Skin epidermis (tissue), 12 donors: ENCODE data around the gene TSPAN11.
"Not testable (repeated sequence)": the region's sequence is repeated elsewhere in the genome, so short reads cannot be mapped to it uniquely, and the experiment has no call there.

Source experiments
- H3K27ac ChIP-seq, 21 experiments: fragments of 200-600 bp; sonication (generic) in 11 of 21; one replicate each; pipeline ENCODE4 v1.5.0; 2020; ENCODE audit warnings: mild to moderate bottlenecking in 3 of 21, inconsistent platforms in 2 of 21, moderate library complexity in 2 of 21
- H3K4me3 ChIP-seq, 7 experiments: fragments of 200-600 bp; sonication (generic) in 2 of 7; one replicate each; pipeline ENCODE4 v1.5.0; 2020; ENCODE audit warnings: inconsistent platforms in 2 of 7, mild to moderate bottlenecking in 2 of 7, moderate library complexity in 1 of 7

The TSPAN11 gene

DNA sequence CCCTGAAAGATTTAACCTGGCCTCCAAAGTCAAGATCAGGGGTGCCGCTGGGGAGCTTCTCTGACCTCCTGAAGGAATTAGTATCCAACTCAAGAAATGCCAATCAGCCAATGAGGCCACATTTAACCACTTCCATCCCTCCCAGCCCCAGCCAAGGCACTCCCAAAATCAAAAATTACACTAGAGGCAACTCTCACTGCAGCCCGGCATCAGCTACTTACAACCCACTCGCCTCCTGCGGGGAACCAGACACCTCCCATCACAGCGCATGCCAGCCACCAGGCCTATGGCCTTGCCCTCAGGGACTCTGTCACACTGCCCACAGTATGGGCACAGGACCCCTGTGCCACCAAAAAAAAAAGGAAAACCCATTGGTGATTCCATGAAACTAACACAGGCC is 84.8 kb downstream of the TSPAN11 start:
- no peak overlapping the region for H3K4me3 ChIP-seq
- no peak overlapping the region for H3K27ac ChIP-seq

DNA sequence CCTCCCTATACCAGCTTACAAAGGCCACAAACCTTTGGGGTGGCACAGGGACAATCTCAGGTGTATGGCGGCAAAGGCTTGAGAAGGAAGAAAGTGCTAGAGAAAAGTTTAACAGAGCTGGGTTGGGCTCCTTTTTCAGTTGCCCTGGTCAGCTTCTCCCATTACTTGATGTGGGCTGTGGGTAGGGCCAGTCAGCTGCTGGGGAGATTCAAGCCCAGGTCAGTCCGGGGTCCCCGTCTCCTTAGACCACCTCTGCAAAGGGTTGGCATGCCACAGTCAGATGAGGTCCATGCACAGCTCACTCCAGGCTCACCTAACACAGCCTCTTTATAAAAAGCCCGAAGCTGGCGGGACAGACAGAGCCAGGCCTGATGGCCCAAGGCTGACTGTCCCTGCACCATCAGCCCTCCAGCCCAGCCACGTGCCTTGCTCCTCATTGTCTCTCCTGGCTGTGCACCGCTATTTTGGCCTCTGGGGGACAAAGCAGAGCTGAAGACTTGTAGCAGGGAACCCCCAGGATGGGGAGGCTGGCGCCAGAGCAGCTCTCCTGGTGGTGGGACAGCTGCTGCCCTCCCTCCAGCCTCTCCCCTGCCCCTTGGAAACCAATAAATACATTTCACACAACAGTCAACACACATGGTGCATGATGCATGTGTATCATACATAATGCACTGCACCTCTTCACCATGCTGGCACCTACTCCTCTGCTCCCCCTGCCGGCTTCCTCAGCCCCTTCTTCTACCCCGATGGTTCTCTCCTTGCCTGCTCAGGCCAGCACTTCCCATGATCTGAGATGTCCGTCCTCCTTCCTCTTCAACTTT is 85.4 kb downstream of the TSPAN11 start:
- Histone ChIP-seq H3K27ac (no peak overlapping the region), H3K4me3 (no peak overlapping the region)

DNA sequence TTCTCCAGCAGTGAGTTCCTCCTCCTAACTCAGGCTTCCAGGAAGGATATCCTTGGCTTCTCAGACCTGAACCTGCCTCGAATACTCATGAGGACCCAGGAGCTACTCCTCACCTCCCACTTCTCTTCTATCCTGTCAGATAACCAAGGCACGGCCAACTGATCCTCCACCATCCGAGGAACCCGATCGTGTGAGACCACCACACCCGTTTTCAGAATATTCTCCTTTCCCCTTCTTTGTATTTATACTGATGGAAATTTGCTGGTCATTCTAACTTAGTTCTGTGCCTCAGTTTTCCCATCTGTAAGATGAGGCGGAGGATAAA is 86.0 kb downstream of the TSPAN11 start:
- not testable (repeated sequence) for H3K27ac ChIP-seq, H3K4me3 ChIP-seq

DNA sequence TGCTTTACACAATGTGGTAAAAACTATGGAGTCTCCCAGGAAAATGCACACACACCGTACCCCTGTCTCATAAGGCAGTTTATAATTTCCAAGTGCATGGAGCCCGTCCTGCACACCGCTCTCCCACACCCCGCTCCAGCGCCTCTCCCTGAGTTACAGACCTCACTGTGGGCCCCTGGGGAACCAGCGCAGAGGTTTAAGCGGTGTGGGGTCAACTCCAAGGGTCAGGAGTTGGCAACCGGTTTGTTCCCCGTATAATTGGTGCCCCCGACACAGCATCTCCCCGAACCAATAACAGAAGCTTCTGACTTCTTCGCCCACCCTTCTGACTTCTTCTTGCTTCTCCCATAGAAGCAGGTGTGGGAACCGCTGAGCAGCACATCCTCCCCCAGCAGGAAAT is 88.7 kb downstream of the TSPAN11 start:
- no peak overlapping the region for H3K4me3 ChIP-seq
- H3K27ac ChIP-seq = no peak overlapping the region

DNA sequence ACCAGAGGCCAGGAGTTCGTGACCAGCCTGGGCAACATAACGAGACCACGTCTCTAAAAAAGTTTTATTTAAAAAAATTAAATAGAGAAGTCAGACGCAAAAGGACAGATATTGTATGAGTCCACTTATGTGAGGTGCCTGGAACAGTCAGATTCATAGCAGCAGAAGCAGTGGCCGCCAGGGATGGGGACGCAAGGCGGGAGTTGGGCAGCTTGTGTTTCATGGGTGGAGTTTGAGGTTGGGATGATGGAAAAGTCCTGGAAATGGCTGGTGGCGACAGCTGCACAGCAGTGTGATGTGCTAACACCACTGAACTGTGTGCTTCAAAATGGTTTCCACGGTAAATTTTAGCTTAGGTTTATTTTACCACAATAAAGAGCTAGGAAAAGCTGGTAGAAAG is 89.5 kb downstream of the TSPAN11 start:
- no peak overlapping the region for H3K4me3 ChIP-seq

DNA sequence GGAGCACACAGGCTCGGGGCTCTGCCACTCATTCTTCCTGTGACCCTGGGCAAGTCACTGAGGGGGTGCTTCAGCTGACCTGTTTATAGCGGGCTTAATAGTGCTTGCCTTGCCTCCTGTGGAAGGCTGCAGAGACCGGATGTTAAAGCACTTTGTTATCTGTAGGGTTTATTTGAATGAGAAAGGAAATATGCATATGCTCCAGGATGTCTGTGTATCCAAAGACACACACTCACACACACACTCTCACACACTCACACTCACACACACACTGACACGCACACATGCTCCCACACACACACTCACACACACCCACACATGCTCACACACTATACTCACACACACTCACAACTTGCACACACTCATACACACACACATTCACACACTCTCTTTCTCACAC is 91.0 kb downstream of the TSPAN11 start:
- no peak overlapping the region for H3K4me3 ChIP-seq
- no peak overlapping the region for H3K27ac ChIP-seq

More for the DNA sequence above, 89.5 kb downstream of the TSPAN11 start:
- no peak overlapping the region for H3K27ac ChIP-seq

DNA sequence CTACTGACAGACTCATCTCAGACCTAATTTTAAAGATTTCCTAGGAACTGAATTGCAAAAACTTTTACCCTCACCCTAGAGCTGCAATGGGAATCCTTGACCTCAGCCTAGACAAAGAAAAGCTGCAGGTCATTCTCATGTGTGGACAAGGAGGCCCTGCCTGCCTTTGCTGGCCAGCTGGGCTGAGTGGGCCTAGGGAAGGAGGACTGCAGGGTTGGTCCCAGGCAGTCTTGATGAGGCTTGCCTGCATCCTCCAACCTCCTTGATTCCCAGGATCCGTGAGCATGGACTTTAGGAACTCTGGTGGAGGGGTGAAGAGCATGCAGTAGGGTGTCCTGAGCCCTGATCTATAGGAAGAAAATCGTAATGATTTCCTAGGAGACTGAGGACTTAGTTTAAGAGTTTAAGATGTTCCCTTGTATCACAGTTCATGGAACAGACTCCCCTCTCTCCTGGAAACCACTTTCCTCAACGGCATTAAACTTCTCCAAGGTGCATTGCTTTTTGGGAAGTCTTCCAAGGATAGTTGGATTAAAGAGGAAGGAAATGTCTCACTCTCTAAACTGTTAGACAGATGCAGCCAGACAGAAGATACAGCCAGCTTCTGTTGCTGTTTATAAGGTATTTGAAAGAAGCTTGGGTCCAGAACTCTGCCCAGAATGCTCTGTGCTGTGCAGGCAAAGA is 91.7 kb downstream of the TSPAN11 start:
- Histone ChIP-seq H3K4me3 (no peak overlapping the region), H3K27ac (no peak overlapping the region)

DNA sequence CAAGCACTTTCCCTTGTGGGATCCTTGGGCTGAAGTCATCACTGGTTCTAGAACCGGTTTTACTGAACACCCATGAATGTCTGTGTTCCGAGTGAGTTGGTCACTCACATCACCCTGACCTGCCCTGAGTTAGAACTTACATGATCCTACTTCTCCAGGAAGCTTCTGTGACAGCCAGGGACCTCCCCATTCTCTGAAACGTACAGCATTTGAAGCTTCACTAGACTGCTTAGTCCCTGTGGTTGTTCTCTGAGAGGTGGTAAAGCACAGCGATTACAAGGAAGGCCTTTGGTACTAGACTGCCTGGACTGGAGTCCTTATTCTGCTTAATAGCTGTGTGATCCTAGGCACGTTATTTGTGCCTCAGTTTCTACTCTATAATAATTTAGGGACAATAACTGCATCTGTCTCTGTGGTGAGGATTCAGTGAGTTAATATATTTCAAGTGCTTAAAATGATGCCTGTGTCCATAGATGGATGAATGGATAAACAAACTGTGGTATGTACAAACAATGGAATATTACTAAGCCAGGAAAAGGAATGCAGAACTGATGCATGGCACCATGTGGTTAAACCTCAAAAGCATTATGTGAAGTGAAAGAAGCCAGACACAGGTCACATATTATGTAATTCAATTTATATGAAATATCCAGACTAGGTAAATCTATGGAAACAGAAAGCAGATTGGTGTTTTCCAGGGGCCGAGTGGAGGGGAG is 92.4 kb downstream of the TSPAN11 start:
- no peak overlapping the region for H3K4me3 ChIP-seq
- H3K27ac ChIP-seq = no peak overlapping the region

DNA sequence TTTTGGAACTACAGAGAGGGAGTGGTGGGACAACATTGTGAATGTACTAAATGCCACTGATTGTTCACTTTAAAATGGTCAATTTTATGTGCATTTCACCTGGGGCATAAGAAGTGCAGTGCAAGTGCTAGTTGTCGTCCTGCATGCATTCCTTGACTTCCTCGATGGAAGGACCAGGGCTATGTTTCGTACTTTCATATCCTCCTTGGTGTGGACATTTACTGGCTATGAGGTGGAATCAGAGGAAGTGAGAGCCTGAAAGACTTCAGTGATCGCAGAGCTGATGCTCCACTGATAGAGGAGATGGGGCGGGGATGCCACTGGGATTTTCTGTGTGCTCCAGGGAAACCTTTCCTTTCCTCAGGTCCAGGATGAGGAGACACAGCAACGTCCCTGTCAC is 93.0 kb downstream of the TSPAN11 start:
- H3K27ac ChIP-seq = no peak overlapping the region
- no peak overlapping the region for H3K4me3 ChIP-seq

DNA sequence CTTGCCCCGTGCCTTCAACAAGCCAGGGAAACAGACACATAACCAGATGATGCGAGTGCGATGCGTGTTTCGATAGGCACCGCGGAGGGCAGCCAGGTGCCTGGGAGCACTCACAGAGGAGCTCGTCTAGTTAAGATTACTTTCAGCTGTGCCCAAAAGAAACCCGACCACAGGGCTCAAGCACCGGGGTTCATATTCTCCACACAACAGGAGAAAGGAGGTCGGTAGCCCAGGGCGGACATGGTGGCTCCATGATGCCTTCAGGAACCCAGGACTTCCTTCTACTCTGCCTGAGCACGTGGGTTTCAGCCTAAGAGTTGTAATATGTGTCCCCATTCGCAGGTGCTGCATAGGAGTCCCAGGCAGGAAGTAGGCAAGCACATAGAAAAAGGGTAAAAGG is 93.4 kb downstream of the TSPAN11 start:
- Histone ChIP-seq H3K4me3 (no peak overlapping the region), H3K27ac (no peak overlapping the region)

DNA sequence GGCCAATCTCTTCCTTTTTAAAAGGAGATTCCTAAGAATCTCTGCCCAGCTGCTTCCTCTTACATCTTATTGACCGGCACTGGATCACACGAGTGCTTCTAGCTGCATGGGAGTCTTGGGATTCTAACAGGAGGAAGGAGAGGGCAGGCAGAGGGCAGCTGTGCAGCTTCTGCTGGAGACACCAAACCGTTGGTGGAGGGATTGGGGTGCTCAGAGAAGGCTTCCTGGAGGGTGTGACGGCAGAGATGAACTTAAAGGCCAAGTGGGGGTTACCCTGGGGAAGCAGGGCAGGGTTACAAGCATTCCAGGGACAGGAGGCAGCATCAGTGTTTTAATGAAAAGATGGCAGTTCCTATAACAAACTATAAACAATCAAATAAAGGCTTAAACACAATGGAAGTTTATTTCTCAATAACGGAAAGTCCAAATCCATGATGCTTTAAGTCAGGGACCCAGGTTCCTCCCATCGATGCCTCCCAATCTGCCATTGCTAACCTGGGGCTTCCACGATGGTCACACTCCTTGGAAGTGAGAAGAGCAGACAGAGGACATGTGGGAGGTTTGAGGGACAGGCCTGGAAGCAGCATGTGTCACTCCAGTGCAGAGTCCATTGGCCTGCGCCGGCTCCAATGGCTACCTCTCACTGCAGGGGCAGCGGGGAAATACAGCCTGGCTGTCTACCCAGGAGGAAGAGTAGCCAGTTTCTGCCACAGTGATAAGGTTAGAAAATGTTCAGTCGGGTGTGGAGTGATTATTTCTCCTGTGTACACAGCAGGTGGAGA is 94.0 kb downstream of the TSPAN11 start:
- H3K27ac ChIP-seq = no peak overlapping the region
- H3K4me3 ChIP-seq = no peak overlapping the region

DNA sequence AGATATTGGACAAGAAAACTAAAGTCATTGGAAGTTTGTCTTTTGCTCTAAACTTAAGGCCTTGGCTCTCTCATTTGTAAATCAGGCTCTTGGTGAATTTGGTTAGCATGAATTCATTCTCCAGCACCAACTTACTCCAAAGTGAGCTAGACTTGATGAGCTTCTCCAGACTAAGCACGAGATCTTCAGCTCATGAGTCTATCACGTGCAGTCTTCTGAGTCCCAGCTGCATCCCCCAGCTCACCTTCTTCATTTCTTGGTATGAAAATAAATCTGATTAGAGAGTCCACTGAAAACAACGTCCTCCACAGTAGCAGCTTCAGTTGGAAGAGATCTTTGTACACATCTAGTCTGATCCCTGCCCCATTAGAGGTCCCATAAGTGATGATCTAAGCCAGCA is 94.6 kb downstream of the TSPAN11 start:
- no peak overlapping the region for H3K27ac ChIP-seq
- H3K4me3 ChIP-seq = no peak overlapping the region

DNA sequence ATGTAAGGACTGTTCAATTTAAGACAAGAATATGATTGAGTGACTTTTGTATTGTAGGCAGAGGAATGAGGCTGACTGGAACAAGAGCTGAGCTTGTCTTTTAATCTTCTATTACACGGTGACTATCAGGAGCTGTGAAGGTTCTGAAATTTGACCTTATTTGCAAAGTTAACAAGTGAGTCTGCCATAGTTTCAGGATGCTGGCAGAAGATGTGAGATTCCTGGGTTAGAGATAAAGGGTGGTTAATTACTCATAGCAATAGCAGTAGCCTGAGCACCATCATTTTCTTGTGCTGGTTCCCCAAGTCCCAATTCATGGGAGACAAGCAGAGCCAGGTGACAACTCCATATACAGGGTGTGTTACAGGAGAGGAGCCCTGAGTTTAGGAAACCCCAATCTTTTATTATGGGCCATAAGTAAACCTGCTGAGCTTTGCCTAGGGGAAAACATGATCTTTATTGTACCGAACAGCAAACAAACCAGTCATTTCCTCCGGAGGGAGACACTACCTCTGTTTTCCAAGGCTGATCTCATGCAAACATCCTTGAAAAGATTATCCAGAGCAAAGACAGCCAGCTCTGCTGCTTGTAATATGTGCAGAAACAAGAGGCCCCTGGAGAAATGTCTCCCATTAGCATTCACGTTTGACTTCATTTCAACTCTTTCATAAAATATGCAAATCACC is 95.4 kb downstream of the TSPAN11 start:
- H3K27ac ChIP-seq = no peak overlapping the region

DNA sequence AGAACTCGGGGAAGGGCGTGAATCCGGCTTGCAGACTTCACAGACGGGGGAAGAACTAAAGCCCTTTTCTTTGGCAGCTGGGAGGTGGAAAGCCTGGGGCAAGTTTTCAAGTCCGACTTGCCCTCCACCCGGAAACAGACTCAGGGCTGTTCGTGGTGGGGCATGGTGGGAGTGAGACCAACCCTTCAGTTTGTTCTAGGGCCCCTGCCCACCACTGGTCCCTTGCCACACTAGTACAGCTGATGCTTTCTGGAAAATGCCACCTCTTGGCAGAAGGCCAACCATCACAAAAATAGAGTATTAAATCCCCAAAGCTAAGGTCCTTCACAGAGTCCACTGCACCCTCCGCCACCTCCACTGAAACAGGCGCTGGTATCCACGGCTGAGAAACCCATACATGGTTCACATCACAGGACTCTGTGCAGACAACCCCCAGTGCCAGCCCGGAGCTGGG is 96.8 kb downstream of the TSPAN11 start:
- no peak overlapping the region for H3K27ac ChIP-seq

More for the DNA sequence above, 95.4 kb downstream of the TSPAN11 start:
- no peak overlapping the region for H3K4me3 ChIP-seq

DNA sequence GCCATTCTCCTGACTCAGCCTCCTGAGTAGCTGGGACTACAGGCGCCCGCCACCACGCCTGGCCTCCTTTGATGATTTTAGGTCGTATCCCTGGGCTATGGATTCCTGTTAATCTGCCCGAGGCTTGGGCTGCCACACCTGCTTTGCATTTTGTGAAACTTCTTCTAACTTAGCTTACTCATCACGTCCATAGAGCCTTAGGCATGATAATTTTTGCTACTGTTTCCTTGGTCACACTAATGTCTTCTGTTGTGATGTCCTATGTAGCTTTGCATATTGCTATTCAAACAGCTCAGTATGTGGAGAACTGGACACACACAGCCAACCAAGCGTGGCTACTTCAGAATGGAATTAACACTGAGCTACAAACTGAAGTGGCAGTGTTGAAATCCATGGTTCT is 99.7 kb downstream of the TSPAN11 start:
- Histone ChIP-seq H3K27ac (no peak overlapping the region), H3K4me3 (no peak overlapping the region)

More for the DNA sequence above, 96.8 kb downstream of the TSPAN11 start:
- H3K4me3 ChIP-seq = no peak overlapping the region

DNA sequence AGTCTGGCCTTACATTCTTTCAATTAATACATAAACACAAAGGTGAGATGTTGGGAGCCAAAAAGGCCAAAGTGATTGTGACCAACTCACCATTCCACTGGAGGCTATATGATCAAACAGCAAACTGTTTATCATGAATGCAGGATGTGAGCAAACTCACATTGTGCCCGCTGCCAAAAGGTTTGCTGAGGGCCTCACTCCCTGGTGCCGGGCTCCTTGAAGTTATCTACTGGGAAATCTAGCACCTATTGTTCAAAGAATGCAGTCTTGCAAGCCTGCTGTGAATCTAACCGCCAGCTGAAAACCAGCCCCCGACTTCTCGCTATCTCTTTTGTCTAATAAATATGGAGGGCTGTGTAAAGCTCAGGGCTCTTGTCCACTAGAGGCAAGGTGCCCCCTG is 100.5 kb downstream of the TSPAN11 start:
- not testable (repeated sequence) for H3K4me3 ChIP-seq, H3K27ac ChIP-seq

DNA sequence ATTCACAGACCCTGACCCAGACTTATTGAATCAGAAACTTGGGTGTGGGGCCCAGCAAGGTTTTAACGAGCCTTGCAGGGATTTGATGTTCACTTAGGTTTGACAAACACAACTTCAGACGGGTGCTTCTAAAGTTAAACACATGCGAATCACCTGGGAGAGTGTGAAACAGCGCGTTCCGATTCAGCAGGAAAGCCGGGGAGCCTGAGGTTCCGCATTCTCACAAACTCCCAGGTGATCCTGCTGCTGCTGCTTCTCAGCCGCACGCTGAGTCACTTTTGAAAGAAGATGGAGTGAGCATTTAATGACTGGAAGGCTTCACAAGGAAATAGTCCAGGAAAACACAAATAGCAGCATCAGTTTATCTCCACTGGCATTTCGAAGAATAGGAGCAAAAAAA is 102.9 kb downstream of the TSPAN11 start:
- Histone ChIP-seq H3K4me3 (no peak overlapping the region), H3K27ac (no peak overlapping the region)

DNA sequence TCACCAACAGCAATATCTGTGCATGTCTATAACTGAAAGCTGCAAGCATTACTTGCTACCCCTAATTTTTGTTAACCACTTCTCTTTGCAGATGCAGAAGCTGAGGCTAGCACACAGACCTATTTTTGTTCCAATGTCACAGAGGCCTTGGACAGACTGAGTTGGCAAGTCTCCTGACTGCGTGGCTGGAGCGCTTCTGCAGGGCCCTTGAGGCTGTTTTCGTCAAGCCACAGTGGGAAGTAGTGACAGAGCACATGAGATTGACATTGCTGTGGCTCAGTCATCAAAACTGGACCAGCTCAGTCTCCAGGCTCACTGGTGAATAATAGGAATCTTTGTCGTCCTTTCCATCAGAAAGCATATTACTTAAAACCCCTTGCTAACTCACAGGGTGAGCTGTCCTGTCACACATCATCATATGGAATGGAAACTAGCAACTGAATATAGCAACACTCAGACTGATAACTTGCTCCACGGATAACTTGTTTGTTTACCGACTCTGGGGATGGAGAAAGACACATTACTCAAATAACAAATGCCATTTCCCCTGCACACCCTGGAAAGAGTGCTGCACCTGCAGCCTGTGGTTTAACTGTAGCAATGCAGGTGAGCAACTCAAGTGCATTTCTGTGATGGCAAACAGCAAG is 103.5 kb downstream of the TSPAN11 start:
- H3K4me3 ChIP-seq = no peak overlapping the region
- no peak overlapping the region for H3K27ac ChIP-seq

DNA sequence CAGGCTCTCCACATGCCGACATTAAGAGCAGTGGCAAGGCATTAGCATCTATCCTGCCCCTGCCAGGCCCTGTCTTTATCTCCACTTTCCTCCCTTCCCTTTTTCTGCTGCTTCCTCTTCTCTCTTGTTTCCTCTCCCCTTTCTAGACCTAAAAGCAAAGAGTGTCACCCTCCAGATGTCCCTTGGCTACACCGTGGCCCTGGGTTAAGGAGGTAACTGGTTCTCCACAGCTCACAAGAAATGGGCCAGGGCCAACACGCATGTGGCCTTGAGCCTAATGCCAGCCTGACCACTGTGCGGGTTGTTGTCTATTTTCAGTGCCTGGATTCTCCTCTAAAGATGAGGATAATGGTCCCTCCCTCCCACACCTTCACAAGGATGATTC is 105.4 kb downstream of the TSPAN11 start:
- Histone ChIP-seq H3K4me3 (no peak overlapping the region), H3K27ac (no peak overlapping the region)
